ENCODE measurements around the gene ANXA3. TPM values are rescaled to one million over a fixed set of nuclear protein-coding genes. Genes with fewer than 3 reads are reported as not detected.
A peak's percentile ranks its signal among the peaks of the same experiment; 100 is the strongest.

Gene ANXA3
- total RNA-seq, 4 donors from 2014 or later, result 98.4 to 216 (median 186) TPM

DNA sequence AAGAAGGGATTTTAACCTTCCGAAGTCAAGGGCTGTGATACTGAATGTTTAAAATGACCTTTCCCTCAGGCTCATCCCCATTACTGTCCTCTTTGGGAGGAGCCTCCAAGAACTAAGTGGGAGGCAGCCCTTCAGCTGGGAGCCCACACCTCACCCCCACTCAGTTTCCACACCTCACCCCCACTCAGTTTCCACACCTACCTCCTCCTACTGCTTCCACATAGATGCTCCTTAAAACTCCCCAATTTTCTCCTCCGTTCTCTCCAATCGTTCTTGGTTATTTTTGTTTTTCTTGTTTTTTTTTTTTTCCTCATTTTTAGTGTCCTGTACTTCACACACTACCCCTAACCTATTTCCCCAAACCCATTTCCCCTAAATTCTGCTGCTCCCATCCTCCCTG is 31.6 kb upstream of the ANXA3 start:
- 91% methylated on average over 3 of the region's 3 CpGs for WGBS
- peaks cover 0 to 14% (median 4%) of the 10 kb centered on the region in 4 donors for H3K4me1 ChIP-seq
- no peaks in the 10 kb centered on the region for H3K36me3 ChIP-seq
- DNase-seq (ENCODE audit: extremely low spot score), result no peak
- H3K27me3 ChIP-seq, result no peaks in the 10 kb centered on the region
- TF ChIP-seq CTCF (IDR thresholded peaks at IDR 0.05) (no peak), EP300 (IDR thresholded peaks at IDR 0.05) (no peak), POLR2AphosphoS5 (IDR thresholded peaks at IDR 0.05) (no peak), POLR2A (IDR thresholded peaks at IDR 0.05; ENCODE audit: low read depth) (no peak)
- H3K27ac ChIP-seq (replicated peaks in 1 of 4), result no peak overlapping the region
- H3K9me3 ChIP-seq, result no peaks in the 10 kb centered on the region
- intact Hi-C loops (cut with DNase I), result loop anchor here (5.0 kb wide), 1 partner anchor 563 kb away; no protein-coding TSS in a partner anchor
- H3K4me3 ChIP-seq, result no peak overlapping the region

GRCh38 chr4:78520808-78521226 is 30.8 kb upstream of the ANXA3 start:
- Histone ChIP-seq H3K36me3 (no peaks in the 10 kb centered on the region), H3K27ac (replicated peaks in 1 of 4) (peak overlapping the region in 1 of 4 donors; percentile 2), H3K4me1 (peaks cover 0 to 14% (median 4%) of the 10 kb centered on the region in 4 donors), H3K4me3 (no peak overlapping the region), H3K9me3 (no peaks in the 10 kb centered on the region), H3K27me3 (no peaks in the 10 kb centered on the region)
- intact Hi-C loops (cut with DNase I), result no loop called here
- no peak for DNase-seq (ENCODE audit: extremely low spot score)
- TF ChIP-seq POLR2A (IDR thresholded peaks at IDR 0.05; ENCODE audit: low read depth) (no peak), CTCF (IDR thresholded peaks at IDR 0.05) (no peak), POLR2AphosphoS5 (IDR thresholded peaks at IDR 0.05) (no peak), EP300 (IDR thresholded peaks at IDR 0.05) (no peak)
- whole genome bisulfite sequencing, result 20% methylated on average over 3 of the region's 3 CpGs

- Histone ChIP-seq H3K27me3 (no peaks in the 10 kb centered on the region), H3K36me3 (no peaks in the 10 kb centered on the region), H3K4me3 (no peak overlapping the region), H3K27ac (replicated peaks in 1 of 4) (no peak overlapping the region), H3K4me1 (peaks cover 0 to 14% (median 4%) of the 10 kb centered on the region in 4 donors), H3K9me3 (no peaks in the 10 kb centered on the region)
- intact Hi-C loops (cut with DNase I), result no loop called here
- 53% methylated on average over 1 of the region's 1 CpG for WGBS
- no peak for TF ChIP-seq POLR2AphosphoS5 (IDR thresholded peaks at IDR 0.05)
- no peak for TF ChIP-seq EP300 (IDR thresholded peaks at IDR 0.05)
- DNase-seq (ENCODE audit: extremely low spot score), result no peak
Observed at GRCh38 chr4:78524009-78524408, 27.6 kb upstream of the ANXA3 start.

- intact Hi-C loops (cut with DNase I), result no loop called here
Observed at GRCh38 chr4:78525559-78525958, 26.0 kb upstream of the ANXA3 start.

GRCh38 chr4:78527103-78527502 is 24.5 kb upstream of the ANXA3 start:
- no peaks in the 10 kb centered on the region for H3K4me1 ChIP-seq
- no peaks in the 10 kb centered on the region for H3K9me3 ChIP-seq
- no peaks in the 10 kb centered on the region for H3K27me3 ChIP-seq
- no peak overlapping the region for H3K4me3 ChIP-seq
- WGBS, result 95% methylated on average over 1 of the region's 1 CpG
- TF ChIP-seq EP300 (IDR thresholded peaks at IDR 0.05) (no peak), POLR2AphosphoS5 (IDR thresholded peaks at IDR 0.05) (no peak), CTCF (IDR thresholded peaks at IDR 0.05) (no peak), POLR2A (IDR thresholded peaks at IDR 0.05; ENCODE audit: low read depth) (no peak)
- DNase-seq (ENCODE audit: extremely low spot score), result no peak
- H3K27ac ChIP-seq (replicated peaks in 1 of 4), result no peak overlapping the region
- H3K36me3 ChIP-seq, result no peaks in the 10 kb centered on the region
- intact Hi-C loops (cut with DNase I), result no loop called here

More at GRCh38 chr4:78525559-78525958, 26.0 kb upstream of the ANXA3 start:
- Histone ChIP-seq H3K27ac (replicated peaks in 1 of 4) (no peak overlapping the region), H3K4me1 (peaks cover 0 to 10% (median 4%) of the 10 kb centered on the region in 4 donors), H3K27me3 (no peaks in the 10 kb centered on the region), H3K4me3 (no peak overlapping the region), H3K36me3 (no peaks in the 10 kb centered on the region), H3K9me3 (no peaks in the 10 kb centered on the region)
- 74% methylated on average over 3 of the region's 3 CpGs for WGBS
- no peak for DNase-seq (ENCODE audit: extremely low spot score)
- no peak for TF ChIP-seq EP300 (IDR thresholded peaks at IDR 0.05)
- no peak for TF ChIP-seq POLR2A (IDR thresholded peaks at IDR 0.05; ENCODE audit: low read depth)
- no peak for TF ChIP-seq CTCF (IDR thresholded peaks at IDR 0.05)
- TF ChIP-seq POLR2AphosphoS5 (IDR thresholded peaks at IDR 0.05), result no peak

Data from esophagus muscularis mucosa (tissue), 4 donors.